ENCODE data around the gene AGBL4.

Gene AGBL4

GRCh38 chr1:48570568-48570967, 1453.2 kb downstream of the AGBL4 start:
- H3K4me3 Mint-ChIP-seq = no peak overlapping the region
- H3K27me3 Mint-ChIP-seq = peaks cover 5% of the 10 kb centered on the region
- ATAC-seq (no peak), DNase-seq (no peak)
- no peaks in the 10 kb centered on the region for H3K4me1 Mint-ChIP-seq
- H3K36me3 Mint-ChIP-seq (ENCODE audit: low read depth) = no peaks in the 10 kb centered on the region
- H3K9me3 Mint-ChIP-seq = no peaks in the 10 kb centered on the region
- no peak overlapping the region for H3K27ac Mint-ChIP-seq

GRCh38 chr1:48568501-48568900, 1455.3 kb downstream of the AGBL4 start:
- no peak for ATAC-seq
- no peak overlapping the region for H3K27ac Mint-ChIP-seq
- no peak overlapping the region for H3K4me3 Mint-ChIP-seq
- no peaks in the 10 kb centered on the region for H3K4me1 Mint-ChIP-seq
- peaks cover 4% of the 10 kb centered on the region for H3K27me3 Mint-ChIP-seq
- DNase-seq = no peak
- H3K36me3 Mint-ChIP-seq (ENCODE audit: low read depth) = no peaks in the 10 kb centered on the region
- H3K9me3 Mint-ChIP-seq = no peaks in the 10 kb centered on the region

- Mint-ChIP-seq H3K4me3 (no peak overlapping the region), H3K27me3 (peaks cover 2% of the 10 kb centered on the region), H3K4me1 (no peaks in the 10 kb centered on the region), H3K9me3 (no peaks in the 10 kb centered on the region), H3K36me3 (ENCODE audit: low read depth) (no peaks in the 10 kb centered on the region), H3K27ac (no peak overlapping the region)
- DNase-seq (no peak), ATAC-seq (no peak)
These were observed 1457.3 kb downstream of the AGBL4 start for GRCh38 chr1:48566492-48566891.

DNA sequence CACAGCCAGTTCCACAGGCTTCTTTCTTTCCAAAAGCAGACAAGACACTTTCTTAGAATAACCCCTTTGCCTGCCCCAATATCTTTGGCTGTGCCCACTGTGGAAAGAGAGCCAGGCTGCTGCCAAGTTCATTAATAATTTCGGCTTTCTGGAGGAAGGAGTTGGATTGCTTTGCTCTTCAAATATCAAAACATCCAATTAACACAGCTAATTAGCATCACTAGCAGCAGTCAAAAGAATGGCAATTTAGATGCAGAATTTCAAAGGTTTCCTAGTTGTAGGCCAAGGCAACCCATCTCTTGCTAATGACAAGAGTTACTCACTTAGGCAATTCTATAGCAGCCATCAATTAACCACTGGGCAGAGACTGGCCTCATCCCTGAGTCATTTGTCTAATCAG, 1460.7 kb downstream of the AGBL4 start:
- Mint-ChIP-seq H3K27ac (no peak overlapping the region), H3K27me3 (peaks cover 6% of the 10 kb centered on the region), H3K9me3 (no peaks in the 10 kb centered on the region), H3K36me3 (ENCODE audit: low read depth) (no peaks in the 10 kb centered on the region), H3K4me1 (no peaks in the 10 kb centered on the region), H3K4me3 (no peak overlapping the region)
- ATAC-seq (no peak), DNase-seq (no peak)

GRCh38 chr1:48561444-48561843, 1462.3 kb downstream of the AGBL4 start:
- DNase-seq = no peak
- H3K4me1 Mint-ChIP-seq = no peaks in the 10 kb centered on the region
- no peaks in the 10 kb centered on the region for H3K9me3 Mint-ChIP-seq
- H3K4me3 Mint-ChIP-seq = no peak overlapping the region
- peaks cover 6% of the 10 kb centered on the region for H3K27me3 Mint-ChIP-seq
- no peak overlapping the region for H3K27ac Mint-ChIP-seq
- H3K36me3 Mint-ChIP-seq (ENCODE audit: low read depth) = no peaks in the 10 kb centered on the region
- ATAC-seq = no peak

- H3K4me3 Mint-ChIP-seq = no peak overlapping the region
- H3K27me3 Mint-ChIP-seq = peaks cover 6% of the 10 kb centered on the region
These were observed 1463.2 kb downstream of the AGBL4 start for GRCh38 chr1:48560577-48560976.

GRCh38 chr1:48560116-48560515, 1463.6 kb downstream of the AGBL4 start:
- no peaks in the 10 kb centered on the region for H3K36me3 Mint-ChIP-seq (ENCODE audit: low read depth)
- H3K27me3 Mint-ChIP-seq = peaks cover 6% of the 10 kb centered on the region
- H3K27ac Mint-ChIP-seq = no peak overlapping the region
- no peak overlapping the region for H3K4me3 Mint-ChIP-seq
- ATAC-seq (no peak), DNase-seq (no peak)
- H3K9me3 Mint-ChIP-seq = no peaks in the 10 kb centered on the region
- H3K4me1 Mint-ChIP-seq = no peaks in the 10 kb centered on the region

More at GRCh38 chr1:48560577-48560976, 1463.2 kb downstream of the AGBL4 start:
- DNase-seq = no peak
- Mint-ChIP-seq H3K4me1 (no peaks in the 10 kb centered on the region), H3K9me3 (no peaks in the 10 kb centered on the region), H3K27ac (no peak overlapping the region), H3K36me3 (ENCODE audit: low read depth) (no peaks in the 10 kb centered on the region)
- ATAC-seq = no peak

DNA sequence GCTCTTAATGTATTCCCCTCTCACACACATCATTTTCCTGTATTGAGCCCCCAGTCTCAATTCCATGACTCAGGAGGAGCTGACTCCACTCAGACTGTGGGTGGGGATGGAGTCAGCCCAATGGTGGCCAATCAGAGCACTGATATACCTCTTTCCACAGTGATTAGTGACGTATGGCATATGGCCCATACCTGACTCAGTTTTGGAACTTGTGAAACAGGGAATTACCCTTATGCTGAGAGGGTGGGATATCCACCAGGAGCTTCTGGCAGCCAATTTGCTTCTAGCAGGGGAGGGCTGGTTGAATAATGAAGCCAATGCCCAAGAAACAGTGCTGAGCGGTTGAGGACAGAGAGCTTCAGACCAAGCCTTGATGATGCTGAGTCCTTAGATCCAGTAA, 1465.4 kb downstream of the AGBL4 start:
- Mint-ChIP-seq H3K36me3 (ENCODE audit: low read depth) (no peaks in the 10 kb centered on the region), H3K4me1 (no peaks in the 10 kb centered on the region), H3K27ac (no peak overlapping the region), H3K9me3 (no peaks in the 10 kb centered on the region), H3K27me3 (peaks cover 4% of the 10 kb centered on the region), H3K4me3 (no peak overlapping the region)
- DNase-seq (no peak), ATAC-seq (no peak)

DNA sequence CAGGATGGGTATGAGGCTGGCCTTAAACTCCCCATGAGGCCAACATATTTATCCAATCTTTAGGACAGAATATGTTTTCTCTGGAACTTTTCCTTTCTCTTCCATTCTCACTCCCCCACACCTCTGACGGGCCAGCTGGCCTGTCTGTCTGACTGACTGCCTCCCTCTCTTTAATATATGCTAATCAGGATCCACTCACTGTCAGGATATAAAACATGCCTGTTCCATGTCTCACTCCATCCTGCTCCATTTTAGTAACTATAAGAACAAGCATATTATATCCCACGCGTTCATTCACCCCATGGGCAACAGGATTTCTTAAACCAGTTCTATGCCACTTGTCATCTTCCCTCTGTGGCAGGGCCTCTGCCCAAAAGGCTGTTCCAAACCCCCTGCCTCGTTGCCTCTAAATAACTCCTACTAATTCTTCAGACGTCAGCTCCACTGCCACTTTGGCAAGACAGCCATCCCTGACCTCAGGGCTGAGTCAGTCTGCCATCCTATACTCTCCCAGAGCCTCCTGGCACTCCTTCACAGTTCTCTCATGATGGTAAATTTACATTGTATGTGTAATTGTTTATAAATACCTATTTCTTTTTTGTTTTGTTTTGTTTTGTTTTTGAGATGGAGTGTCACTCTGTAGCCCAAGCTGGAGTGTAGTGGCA, 1467.4 kb downstream of the AGBL4 start:
- H3K27me3 Mint-ChIP-seq = peaks cover 3% of the 10 kb centered on the region
- no peak for DNase-seq
- H3K4me3 Mint-ChIP-seq = no peak overlapping the region
- H3K27ac Mint-ChIP-seq = no peak overlapping the region
- no peaks in the 10 kb centered on the region for H3K9me3 Mint-ChIP-seq
- H3K36me3 Mint-ChIP-seq (ENCODE audit: low read depth) = no peaks in the 10 kb centered on the region
- no peaks in the 10 kb centered on the region for H3K4me1 Mint-ChIP-seq
- ATAC-seq = no peak

DNA sequence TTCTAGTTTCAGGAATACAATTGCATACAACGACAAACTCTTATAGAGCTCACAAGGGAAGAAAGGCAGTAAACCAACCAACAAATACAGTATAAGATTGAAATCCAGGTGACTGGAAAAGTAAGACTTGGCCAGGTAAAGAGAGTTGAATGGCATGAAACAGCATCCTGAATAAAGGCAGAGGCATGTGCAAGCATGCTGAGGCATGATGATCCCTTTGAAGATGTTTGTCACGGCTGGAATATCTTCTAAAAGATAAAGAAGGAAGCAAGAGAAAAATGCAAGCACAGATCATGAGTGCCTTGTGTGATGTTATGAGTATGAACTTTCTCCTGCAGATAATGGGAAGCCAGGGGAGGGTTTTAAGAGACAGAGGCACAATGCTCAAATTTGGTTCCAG, 1468.5 kb downstream of the AGBL4 start:
- no peak for ATAC-seq
- Mint-ChIP-seq H3K36me3 (ENCODE audit: low read depth) (no peaks in the 10 kb centered on the region), H3K4me1 (no peaks in the 10 kb centered on the region), H3K4me3 (no peak overlapping the region), H3K27ac (no peak overlapping the region), H3K27me3 (no peaks in the 10 kb centered on the region), H3K9me3 (no peaks in the 10 kb centered on the region)
- no peak for DNase-seq

DNA sequence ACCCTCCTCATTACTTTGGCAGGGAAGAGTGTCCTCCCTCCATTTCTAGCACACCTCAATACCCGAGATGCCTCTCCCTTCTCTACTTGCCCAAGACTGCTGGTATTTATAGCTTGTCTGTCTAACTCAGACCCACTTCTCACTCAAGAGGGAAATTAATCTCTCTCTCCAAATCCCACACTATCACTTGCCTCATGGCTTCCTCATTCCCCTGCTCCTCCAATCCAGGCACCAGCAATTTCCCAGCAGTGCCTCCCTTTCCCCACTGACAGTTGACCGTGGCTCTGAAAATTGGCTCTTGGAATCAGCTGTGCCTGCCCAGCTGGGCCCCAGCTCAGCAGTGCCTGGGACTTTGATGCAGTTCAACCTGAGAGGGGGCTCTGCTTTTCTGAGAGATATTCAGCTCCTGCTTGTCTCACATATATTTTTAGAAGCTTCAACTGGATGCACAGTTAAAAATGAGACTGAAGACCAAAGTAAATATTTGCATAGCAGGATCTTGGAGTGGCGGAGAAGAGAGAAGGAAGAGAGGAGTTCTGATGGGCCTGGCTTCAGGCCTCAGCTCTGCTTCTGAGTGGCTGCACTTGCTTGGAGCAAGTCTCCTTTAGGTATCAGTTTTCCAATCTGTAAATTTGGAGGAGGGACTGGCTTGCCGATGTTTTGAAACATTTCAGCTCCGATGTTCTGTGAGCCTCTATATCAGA, 1470.7 kb downstream of the AGBL4 start:
- Mint-ChIP-seq H3K27ac (no peak overlapping the region), H3K4me3 (no peak overlapping the region), H3K9me3 (no peaks in the 10 kb centered on the region), H3K36me3 (ENCODE audit: low read depth) (no peaks in the 10 kb centered on the region), H3K4me1 (no peaks in the 10 kb centered on the region), H3K27me3 (no peaks in the 10 kb centered on the region)
- ATAC-seq (no peak), DNase-seq (no peak)

- no peak for DNase-seq
- no peaks in the 10 kb centered on the region for H3K27me3 Mint-ChIP-seq
These were observed 1471.3 kb downstream of the AGBL4 start for GRCh38 chr1:48552420-48552819.

GRCh38 chr1:48548985-48549384, 1474.8 kb downstream of the AGBL4 start:
- DNase-seq = no peak
- no peak for ATAC-seq
- no peak overlapping the region for H3K4me3 Mint-ChIP-seq

More at GRCh38 chr1:48552420-48552819, 1471.3 kb downstream of the AGBL4 start:
- Mint-ChIP-seq H3K9me3 (no peaks in the 10 kb centered on the region), H3K27ac (no peak overlapping the region), H3K4me1 (no peaks in the 10 kb centered on the region), H3K36me3 (ENCODE audit: low read depth) (no peaks in the 10 kb centered on the region), H3K4me3 (no peak overlapping the region)
- peak; percentile 33 for ATAC-seq

GRCh38 chr1:48547561-48548220, 1476.1 kb downstream of the AGBL4 start:
- ATAC-seq = no peak
- DNase-seq = no peak
- no peak overlapping the region for H3K4me3 Mint-ChIP-seq
- no peaks in the 10 kb centered on the region for H3K4me1 Mint-ChIP-seq
- no peaks in the 10 kb centered on the region for H3K36me3 Mint-ChIP-seq (ENCODE audit: low read depth)
- no peak overlapping the region for H3K27ac Mint-ChIP-seq
- peaks cover 3% of the 10 kb centered on the region for H3K27me3 Mint-ChIP-seq
- H3K9me3 Mint-ChIP-seq = no peaks in the 10 kb centered on the region

More at GRCh38 chr1:48548985-48549384, 1474.8 kb downstream of the AGBL4 start:
- Mint-ChIP-seq H3K4me1 (no peaks in the 10 kb centered on the region), H3K36me3 (ENCODE audit: low read depth) (no peaks in the 10 kb centered on the region), H3K9me3 (no peaks in the 10 kb centered on the region), H3K27ac (no peak overlapping the region), H3K27me3 (peaks cover 3% of the 10 kb centered on the region)

DNA sequence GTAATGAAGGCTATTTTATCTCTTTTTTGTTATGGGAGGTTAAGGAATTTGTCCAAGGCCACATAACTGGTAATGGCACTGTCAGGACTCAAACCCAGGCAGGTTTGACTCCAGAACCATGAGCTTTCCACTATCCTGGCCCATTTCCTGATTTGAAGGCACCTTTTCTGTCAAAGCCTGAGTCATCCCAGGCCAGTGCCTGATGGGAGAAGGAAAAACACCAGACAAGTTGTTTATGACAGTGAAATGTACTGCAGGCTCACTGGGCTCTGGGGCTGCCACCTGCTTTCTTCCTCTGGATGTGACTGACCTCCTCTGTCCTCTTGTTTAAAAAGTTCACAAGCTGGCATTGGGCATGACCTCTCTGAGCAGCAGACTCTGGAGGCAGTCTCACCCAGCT, 1479.9 kb downstream of the AGBL4 start:
- Mint-ChIP-seq H3K36me3 (ENCODE audit: low read depth) (no peaks in the 10 kb centered on the region), H3K27ac (no peak overlapping the region), H3K4me3 (no peak overlapping the region), H3K4me1 (no peaks in the 10 kb centered on the region), H3K27me3 (peaks cover 3% of the 10 kb centered on the region), H3K9me3 (no peaks in the 10 kb centered on the region)
- ATAC-seq (no peak), DNase-seq (no peak)
